Inflammatory macrophage (primary cell): Measurements from ENCODE around the gene PPP1R18.

Experiments used
- DNase-seq, 2 donors: peaks; one replicate each; pipeline ENCODE4 v3.0.0-alpha.2; 2020 to 2022

PPP1R18 gene

GRCh38 chr6:30689022-30689865 lies 2.8 kb upstream of the PPP1R18 start:
- DNase-seq, result no peak

- no peak for DNase-seq
Measured at GRCh38 chr6:30688569-30688968, 2.1 kb upstream of the PPP1R18 start.

- no peak for DNase-seq
Measured at GRCh38 chr6:30687659-30688431, 1.4 kb upstream of the PPP1R18 start.

GRCh38 chr6:30686908-30687658 lies 638 bp upstream of the PPP1R18 start:
- peak; percentile 92 to 94 for DNase-seq

- peak in 1 of 2 donors; percentile 30 for DNase-seq
Measured at GRCh38 chr6:30685157-30686008, 1.1 kb downstream of the PPP1R18 start.

- DNase-seq, result peak; percentile 56 to 74
Measured at GRCh38 chr6:30684386-30685156, 1.9 kb downstream of the PPP1R18 start.

- no peak for DNase-seq
Measured at GRCh38 chr6:30683980-30684338, 2.5 kb downstream of the PPP1R18 start.

GRCh38 chr6:30683183-30683979 lies 3.1 kb downstream of the PPP1R18 start:
- peak in 1 of 2 donors; percentile 12 for DNase-seq

GRCh38 chr6:30682143-30683117 lies 4.0 kb downstream of the PPP1R18 start:
- DNase-seq, result peak; percentile 80 to 88

- DNase-seq, result no peak
Measured at GRCh38 chr6:30681766-30682142, 4.7 kb downstream of the PPP1R18 start.

- DNase-seq, result no peak
Measured at GRCh38 chr6:30679765-30680535, 6.5 kb downstream of the PPP1R18 start.

GRCh38 chr6:30678964-30679726 lies 7.3 kb downstream of the PPP1R18 start:
- DNase-seq, result peak; percentile 83 to 86

GRCh38 chr6:30676660-30677285 lies 9.7 kb downstream of the PPP1R18 start:
- no peak for DNase-seq

GRCh38 chr6:30672445-30673253 lies 13.8 kb downstream of the PPP1R18 start, which contains the start of gene DHX16:
Gene DHX16, minus strand, starts transcription at chr6:30673006. Its CDS starts 165 bp downstream, at chr6:30672841.
- DNase-seq, result peak; percentile 97

- DNase-seq, result no peak
Measured at GRCh38 chr6:30670760-30671527, 15.5 kb downstream of the PPP1R18 start.
